ENCODE results near the gene VAMP4. TPM values are rescaled to one million over a fixed set of nuclear protein-coding genes. Genes with fewer than 3 reads are reported as not detected.

VAMP4 gene, protein sequence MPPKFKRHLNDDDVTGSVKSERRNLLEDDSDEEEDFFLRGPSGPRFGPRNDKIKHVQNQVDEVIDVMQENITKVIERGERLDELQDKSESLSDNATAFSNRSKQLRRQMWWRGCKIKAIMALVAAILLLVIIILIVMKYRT
- total RNA-seq: 18.2 TPM

DNA sequence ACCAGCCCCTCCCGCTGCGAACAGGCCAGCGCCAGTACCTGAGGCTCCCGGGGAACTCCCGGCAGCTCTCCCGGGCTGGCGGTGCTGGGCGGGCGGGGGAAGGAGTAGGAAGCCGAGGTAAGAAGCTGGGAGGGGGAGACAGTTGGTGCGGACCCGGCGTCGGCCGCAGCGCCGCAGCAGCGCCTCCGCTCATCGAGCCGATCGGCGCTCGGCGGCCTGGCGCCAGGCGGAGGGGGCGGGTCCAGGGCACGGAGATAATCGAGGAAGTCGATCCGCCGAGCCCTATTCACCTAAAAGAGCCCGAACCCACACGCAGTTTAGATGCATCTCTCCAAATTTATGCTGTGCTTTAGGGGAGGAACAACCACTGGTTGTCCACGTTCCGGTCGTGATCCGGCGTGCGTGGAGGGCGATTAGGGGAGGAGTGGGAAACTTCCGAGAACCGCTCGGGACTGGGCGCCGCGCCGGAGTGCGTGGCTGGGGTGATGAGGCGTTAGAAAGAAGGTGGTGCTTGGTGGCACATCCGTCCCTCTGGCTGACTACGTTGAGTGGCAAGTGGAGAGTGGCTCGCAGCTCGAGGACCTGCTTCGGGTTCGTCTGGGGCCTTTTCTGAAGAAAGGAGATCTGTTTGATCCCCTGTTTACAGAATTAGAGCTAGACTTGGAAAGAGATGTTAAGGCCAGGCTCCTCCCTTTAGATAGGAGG lies at the start of gene VAMP4:
TSS of gene VAMP4 (minus strand) at position 194 of the 705 bp plus-strand sequence. CDS start 3,651 bp downstream, outside the sequence.

DNA sequence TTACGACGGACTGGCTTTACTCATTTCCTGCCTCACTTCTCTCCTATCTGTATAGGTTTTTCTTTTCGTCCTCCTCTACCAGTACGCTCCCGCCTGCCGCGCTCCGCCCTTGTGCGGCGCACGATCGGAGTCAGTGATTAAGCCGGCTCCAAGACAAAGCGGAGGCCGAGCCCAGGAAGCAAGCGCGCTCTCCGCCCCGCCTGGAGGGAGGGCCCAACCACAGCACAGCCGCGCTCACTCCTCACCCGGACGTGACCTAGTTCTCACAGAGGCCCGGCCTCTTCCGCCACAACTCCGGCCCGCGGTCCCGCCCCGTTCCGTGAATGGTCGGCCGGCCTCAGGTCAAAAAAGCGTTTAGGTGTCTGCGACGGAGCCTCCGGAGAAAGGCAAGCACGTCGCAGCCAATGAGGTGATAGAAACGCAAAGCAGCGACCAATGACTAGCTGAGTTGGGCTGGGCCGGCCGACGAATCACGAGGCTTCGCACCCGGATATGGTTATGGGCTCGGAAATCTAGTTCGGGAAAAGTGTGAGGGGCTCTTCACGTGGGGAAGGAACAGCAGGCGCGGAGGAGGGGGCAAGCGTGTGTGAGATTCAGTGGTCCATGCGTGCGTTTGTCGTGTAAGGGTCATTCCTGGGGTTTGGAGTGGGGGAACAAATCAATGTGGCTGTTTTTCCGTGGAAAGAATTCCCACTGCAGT lies 39.5 kb upstream of the VAMP4 start, which contains the start of gene METTL13:
TSS of gene METTL13 (plus strand) at position 485 of the 700 bp plus-strand sequence. CDS start 308 bp downstream, outside the sequence.

DNA sequence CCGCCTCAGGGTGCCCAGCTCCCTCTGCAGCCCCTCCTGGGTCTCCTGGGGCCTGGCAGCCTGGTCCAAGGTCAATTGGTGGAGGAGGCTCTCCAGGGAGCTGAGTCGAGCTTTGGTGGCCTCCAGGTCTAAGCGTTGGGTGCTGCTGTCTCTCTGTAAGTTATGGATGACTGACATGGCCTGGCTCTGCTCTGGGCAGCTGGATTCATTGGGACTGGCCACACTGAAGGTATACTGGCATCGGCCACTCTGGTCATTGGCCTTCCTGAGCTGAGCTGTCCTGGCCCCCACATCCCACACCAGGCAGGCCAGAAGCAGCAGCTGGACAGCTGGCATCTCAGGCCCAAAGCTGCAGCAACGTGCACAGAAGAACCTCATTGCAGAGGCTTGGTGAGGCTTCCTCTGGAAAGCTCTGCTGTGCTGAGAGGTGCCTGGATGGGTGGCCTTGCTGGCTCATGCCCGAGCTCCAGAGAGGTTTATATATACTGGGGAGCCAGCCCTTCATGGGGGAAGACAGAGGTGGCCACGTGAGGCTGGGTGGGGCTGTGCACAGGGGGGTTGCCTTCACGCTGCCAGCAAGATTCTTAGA lies 89.5 kb downstream of the VAMP4 start, which contains the start of gene MYOC:
TSS of gene MYOC (minus strand) at position 455 of the 589 bp plus-strand sequence. CDS start at position 378, 77 bp downstream.

Small RNA genes lying within 50 kb of the gene (small RNA-seq; reads per million reads assigned to genes)
- gene RF00601 (ENCODE audit: low replicate concordance): not detected

Other genes starting within 250 kb of the VAMP4 start
- not detected for gene MYOCOS, start 119.8 kb downstream of the VAMP4 start, total RNA-seq
- gene MYOC, start 89.4 kb downstream of the VAMP4 start, total RNA-seq: not detected
- 21.6 TPM for gene METTL13, start 39.6 kb upstream of the VAMP4 start, total RNA-seq
- gene DNM3, start 99.4 kb upstream of the VAMP4 start, total RNA-seq: 133 TPM

Measured in parietal lobe (tissue), 2 donors.